ENCODE measurements around the gene NSF.
"Not testable (repeated sequence)": the region's sequence is repeated elsewhere in the genome, so short reads cannot be mapped to it uniquely, and the experiment has no call there.

Gene NSF

DNA sequence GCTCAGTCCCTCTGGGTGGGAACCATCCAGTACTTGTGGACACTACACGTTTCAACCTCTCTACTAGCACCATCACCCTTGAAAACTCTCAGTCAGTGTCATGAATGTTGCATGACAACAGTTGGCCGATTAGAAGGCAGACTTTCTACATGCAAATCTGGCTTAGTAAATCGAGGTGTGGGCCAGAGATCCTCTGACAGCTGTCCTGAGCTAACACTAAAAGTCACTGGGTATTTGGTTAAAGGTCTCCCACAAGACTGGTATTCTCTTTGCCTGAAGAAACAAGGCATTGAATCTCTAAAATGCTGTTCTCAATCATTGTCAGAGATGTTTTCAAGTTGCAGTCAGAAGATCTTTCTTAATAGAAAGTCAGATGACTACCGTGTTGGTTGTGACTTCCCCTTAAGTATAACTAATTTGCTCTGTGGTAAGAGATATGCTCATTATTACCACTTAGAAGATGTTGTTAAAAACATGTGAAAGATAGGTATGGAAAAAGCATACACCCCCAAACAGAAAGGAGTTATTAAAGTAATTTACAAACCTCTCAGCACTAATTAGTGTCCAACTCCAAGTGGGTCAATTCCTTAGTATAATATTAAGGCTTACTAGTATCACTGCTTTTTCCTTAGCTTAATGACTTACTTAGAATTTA lies 165.7 kb downstream of the NSF start:
- in situ Hi-C loops (cut with MboI; ENCODE audit: low sequenced_read_pairs) = no loop called here

DNA sequence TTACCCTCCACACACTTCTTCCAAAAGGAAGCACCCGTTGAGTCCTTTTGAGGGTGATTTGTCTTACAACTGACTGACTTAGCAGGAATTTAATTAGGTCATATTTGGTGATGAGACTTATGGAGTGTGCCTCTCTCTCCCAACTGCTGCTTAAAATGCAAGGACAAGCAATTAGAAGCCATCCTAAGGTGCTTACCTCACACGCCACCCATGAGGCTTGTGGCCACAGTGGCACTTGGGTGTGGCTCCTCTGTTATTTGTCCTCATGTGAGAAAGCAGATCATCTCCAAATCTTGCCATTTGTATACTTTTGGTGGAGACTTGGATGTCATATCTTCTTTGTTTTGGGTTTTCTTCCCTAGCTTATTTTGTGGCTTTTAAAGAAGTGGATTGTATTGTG lies 166.4 kb downstream of the NSF start:
- in situ Hi-C loops (cut with MboI; ENCODE audit: low sequenced_read_pairs) = no loop called here

DNA sequence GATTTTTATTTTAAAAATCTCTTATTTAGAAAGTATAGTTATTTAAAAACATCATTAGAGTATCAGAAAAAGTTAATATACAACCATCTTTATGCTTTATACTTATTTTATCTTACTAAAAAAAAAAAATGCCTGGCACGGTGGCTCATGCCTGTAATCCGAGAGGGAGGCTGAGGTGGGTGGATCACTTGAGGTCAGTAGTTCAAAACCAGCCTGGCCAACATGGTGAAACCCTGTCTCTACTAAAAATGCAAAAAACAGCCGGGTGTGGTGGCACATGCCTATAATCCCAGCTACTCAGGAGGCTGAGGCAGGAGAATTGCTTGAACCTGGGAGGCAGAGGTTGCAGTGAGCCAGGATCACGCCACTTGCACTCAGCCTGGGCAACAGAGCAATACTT lies 167.1 kb downstream of the NSF start:
- in situ Hi-C loops (cut with MboI; ENCODE audit: low sequenced_read_pairs) = not testable (repeated sequence)

DNA sequence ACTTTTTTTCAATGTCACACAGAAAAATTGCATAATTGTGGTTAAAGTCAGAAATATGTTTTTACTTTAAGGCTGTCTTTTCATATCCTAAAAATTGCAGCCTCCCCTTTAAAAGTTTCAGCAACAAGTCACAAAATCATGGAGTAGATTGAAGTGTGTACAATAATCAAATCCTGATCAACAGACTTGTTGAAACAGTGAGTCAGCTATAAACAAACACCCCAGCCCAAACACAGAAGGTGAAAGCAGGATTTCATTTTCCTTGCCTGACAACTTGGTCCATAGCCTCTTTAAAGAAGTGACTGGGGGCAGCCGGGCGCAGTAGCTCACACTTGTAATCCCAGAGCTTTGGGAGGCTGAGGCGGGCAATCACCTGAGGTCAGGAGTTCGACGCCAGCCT lies 168.1 kb downstream of the NSF start:
- in situ Hi-C loops (cut with MboI; ENCODE audit: low sequenced_read_pairs) = no loop called here

DNA sequence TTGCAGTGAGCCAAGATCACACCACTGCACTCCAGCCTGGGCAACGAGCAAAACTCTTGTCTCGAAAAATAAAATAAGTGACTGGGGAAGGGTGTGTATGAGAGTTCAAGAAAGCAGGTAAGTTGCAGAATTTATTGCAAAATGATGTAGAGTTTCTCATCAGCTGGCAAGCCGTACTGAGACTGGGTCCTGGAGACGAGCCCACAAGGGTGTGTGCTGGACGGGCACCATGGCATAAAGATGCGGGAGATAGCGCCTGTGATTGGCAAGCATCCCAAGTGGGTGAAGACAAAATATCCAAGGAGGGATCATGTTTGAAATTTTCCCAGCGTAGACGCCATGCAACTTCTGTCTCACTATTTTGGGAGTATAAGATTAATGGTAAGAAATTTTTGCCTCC lies 168.7 kb downstream of the NSF start:
- in situ Hi-C loops (cut with MboI; ENCODE audit: low sequenced_read_pairs) = no loop called here

DNA sequence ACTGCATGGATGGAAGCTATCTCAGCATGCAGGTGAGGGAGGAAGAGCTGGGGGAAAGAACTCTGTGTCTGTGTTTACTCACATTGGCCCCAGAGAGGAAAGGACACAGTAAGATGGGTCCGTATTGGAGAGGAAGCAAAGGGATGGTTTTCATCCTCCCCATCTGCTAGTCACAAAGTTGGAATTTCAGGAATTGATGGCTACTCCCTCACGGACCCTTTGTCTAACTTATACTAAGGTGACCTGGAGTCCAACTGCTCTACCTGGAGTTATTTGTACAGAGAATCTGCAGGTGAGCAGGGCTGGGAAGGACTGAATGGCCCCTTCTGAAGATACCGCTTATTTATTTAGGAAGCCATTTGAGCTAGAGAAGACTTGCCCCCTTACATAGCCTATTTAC lies 172.9 kb downstream of the NSF start:
- in situ Hi-C loops (cut with MboI; ENCODE audit: low sequenced_read_pairs) = no loop called here

DNA sequence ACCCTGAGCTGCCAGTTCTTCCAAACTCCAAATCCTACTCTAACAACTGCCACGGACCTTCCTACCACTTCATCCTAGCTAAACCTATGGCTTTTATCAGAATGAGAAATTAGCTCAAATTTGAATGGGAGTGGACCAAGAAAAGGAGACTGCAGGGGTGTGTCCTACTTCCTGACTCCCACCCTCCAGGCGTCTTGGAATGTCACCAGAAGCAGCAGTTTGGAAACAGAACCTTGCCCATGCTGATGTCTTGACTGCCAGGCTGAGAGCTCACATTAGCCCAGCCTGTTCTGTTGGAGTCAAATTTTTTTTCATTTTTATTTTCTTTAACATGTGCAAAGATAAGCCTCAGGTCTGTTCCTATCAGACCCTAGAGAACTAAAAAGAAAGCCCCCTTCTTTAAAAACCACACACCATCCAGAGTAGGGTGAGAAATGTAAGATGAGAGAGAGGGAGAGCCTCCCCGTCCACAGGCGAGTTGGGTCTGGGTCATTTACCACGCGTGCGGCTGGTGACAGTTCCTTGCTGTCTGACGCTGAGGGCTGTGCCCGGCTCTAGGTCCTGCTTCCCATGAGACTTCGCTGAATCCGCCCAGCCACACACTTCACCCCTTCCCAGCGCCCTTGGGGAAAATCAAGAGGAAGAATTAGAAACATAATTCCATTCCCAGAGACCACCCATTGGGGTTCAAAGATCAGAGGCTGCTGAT lies 173.7 kb downstream of the NSF start:
- in situ Hi-C loops (cut with MboI; ENCODE audit: low sequenced_read_pairs) = no loop called here

DNA sequence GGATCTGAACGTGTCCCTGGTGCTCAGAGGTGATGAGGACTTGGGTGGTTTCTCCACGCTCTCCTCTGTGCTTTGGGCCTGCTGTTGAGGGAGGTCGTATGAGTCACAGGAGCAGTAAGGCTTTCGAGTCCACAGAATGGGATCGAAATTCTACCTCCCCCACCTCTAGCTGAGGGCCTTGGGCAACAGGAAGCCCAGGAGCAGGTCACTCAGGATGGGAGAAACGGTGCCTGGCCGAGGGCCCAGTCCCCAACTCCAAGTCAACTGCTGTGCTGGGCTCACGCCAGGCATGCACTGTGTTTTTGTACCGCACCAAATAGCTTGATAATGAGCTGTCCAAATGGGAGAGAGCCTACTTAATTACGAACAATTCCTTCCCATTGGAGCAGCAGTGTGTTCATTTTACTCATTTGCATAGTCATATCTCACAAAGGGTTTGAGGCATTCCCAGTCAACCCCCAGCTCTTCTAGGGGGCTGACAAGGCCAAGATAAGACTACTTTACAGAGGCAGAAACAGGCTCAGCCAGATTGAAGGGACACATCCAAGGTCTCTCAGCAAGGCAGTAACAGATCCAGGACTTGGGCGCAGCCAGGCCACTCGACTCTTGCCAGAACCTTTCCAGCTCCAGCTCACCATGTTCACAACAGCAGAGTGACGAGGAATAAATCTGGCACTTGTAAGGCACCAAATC lies 174.4 kb downstream of the NSF start:
- in situ Hi-C loops (cut with MboI; ENCODE audit: low sequenced_read_pairs) = no loop called here

DNA sequence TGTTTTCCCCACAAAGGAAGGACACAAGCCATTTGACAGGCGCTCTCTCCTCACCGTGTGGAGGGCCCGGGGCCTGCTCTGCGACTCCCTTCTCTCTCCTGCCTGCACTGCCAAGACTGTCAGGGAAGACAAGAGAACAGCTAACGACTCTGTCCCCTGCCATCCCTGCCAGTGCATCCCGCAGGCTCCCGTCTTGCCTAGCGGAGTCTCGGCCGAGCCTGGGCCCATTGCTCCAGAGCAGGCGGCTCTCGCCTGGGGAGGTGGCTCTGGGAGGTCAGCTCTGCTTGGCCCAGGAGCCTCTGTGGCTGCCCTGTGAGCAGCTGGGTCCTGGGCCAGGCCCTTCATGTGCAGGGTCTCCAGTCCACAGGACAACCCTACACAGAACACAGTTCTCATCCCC lies 175.0 kb downstream of the NSF start:
- in situ Hi-C loops (cut with MboI; ENCODE audit: low sequenced_read_pairs) = no loop called here

DNA sequence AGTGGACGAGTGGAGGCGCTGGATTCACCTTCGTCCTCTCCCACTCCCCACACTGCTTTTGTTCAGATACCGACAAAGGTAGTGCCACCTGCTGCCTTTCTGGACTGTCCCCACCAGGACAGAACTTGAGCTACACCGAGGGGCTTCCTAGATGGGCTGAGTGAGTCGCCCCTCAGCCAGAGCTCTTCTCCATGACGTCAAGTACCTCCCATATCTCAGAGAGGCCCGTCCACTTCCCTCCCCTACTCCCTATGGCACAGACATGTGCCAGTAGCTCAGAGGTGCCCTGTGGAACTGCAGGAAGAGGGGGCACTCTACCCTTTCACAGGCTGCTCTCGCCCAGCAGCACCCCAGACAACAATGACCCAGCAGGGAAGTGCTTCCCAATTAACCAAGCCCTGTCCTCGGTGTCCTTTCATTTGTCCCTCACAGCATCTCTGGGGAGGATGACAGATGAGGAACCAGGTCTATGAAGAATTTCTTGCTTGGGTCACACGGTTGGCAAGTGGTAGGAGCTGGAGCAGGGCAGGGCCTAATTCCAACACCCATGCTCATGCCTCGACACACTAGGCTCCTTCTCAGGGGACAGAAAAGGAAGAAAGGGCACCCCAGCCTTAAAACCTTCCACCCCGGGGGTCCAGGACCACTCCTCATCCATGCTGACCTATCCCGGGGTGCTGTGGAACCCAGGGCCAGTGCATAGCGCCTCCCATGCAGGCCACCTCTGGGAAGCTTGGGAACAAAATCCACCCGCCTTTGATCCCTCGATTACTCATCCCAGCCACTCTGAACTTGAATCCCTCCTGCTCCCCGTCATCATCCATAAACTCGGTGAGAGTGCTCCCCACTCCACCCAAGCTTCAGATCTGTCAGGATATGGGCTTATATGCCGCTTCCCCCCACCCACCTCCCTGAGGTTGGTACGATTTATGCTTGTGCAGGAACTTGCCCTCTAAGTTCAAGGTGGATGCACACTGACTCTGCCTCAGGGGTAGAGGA lies 176.3 kb downstream of the NSF start:
- in situ Hi-C loops (cut with MboI; ENCODE audit: low sequenced_read_pairs) = no loop called here

DNA sequence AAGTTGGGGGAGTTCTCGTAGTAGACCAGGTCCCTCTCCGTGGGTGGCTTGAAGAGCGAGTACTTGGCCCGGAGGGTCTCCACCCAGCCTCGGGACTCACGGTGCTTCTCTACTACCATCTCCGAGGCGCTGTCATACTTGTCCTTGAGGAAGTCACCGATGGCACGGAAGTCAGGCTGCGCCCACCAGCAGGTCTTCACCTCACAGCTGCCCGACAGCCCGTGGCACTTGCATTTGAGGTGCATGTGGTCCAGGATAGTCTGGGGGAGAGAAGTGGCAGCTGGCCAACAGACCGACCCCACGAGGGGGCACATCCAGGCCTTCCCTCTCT lies 178.0 kb downstream of the NSF start:
- in situ Hi-C loops (cut with MboI; ENCODE audit: low sequenced_read_pairs) = no loop called here

DNA sequence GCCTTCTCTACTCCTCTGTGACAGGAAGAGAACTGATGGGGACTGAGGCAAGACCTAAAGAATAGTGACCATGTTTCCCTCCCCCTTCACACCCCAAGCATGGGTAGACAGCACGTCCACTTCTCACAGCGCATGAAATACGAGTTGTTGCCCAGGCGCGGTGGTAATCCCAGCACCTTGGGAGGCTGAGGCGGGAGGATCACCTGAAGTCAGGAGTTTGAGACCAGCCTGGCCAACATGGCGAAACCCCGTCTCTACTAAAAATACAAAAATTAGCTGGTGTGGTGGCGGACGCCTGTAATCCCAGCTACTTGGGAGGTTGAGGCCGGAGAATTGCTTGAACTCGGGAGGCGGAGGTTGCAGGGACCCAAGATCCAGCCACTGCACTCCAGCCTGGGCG lies 178.4 kb downstream of the NSF start:
- in situ Hi-C loops (cut with MboI; ENCODE audit: low sequenced_read_pairs) = not testable (repeated sequence)

DNA sequence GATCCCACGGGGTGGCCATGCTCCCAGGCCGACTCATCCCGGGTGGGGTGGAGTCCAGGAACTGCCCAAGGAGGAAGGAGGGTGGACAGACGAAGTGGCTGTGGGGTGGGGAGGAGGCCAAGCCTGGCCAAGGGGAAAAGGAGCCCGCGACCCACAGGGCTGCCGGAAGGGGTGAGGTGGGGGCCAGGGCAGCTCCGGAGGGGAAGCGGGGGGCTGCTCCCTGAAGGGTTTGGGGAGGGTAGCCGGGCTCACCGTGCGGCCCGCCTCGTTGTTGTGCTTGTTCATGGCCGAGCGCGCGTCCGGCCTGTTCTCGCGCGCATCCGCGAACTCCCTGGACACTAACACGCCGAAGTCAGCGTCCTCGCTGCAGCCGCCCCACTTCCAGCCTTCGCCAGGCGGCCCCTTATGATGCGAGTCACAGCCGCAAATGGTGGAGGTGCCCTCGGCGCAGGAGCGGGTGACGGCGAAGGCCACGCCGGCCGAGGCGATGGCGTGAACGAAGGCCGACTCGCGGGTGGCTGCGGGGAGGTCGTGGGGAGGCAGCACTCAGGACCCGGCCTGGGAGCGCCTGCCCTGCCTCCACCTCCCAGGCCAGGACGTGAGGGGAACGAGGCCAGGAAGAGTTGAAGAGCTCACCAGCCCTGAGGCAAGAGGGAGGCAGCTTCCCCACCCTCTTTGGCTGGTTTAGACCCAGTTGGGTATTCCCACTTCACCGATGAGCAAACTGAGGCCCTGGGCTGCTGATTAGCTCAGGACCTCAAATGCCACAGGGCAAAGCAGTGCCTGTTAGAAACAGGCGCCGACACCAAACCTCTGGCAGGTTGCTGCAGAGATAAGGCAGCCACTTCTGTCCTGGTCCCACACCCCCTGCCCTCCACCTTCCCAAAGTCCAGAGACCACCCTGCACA lies 179.3 kb downstream of the NSF start:
- in situ Hi-C loops (cut with MboI; ENCODE audit: low sequenced_read_pairs) = no loop called here

DNA sequence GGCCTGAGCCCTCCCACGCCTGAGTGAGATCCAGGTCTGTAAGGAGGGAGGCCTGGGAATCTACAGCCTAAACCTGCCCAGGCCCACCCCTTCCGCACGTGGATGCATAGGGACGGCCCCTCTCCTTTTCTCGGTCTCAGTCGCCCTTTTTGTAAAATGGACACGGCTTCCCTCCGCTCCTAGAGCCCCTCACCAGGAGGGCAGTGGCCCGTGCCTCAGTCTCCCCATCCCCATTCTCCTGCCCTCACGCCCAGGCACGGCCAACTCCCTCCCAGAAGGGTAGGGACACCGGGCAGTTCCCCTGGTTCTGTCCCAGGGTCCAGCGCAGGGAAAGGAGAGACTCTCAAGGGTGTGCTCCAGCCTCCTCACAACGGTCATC lies 180.0 kb downstream of the NSF start:
- in situ Hi-C loops (cut with MboI; ENCODE audit: low sequenced_read_pairs) = no loop called here

DNA sequence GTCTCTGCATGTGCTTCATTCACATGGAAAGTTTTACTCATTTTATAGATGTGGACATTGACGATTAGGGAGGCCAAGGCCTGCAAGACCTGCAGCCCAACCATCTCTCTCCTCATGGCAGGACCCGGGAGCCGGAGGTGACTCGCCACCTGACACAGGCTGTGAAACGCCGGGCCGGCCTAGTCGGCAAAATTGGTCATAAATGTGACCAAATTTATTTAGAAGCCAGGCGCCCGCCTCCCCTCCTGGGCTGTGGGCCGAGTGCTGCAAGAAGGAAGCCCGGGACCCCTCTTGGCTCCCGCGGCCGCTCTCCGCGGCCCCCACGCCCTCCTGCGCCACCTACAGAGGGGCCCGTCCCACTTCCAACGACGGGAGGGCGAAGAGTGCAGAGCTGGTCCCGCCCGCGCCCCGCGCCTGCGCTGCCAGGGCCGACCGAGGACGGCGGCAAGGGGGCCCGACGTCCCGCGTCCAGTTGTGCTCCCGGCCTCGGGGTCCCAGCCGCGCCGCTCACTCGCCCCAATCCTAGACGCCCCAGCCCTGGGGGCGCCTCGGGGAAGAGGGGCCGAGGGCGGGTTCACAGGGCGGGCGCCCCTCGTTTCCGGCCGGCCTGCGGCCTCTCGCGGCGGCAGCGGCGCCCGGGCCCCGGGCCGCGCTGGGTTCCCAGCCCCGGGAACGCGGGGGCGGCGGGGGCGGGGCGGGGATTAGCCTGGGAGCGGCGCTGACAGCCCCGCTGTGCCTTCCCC lies 180.5 kb downstream of the NSF start:
- in situ Hi-C loops (cut with MboI; ENCODE audit: low sequenced_read_pairs) = no loop called here

DNA sequence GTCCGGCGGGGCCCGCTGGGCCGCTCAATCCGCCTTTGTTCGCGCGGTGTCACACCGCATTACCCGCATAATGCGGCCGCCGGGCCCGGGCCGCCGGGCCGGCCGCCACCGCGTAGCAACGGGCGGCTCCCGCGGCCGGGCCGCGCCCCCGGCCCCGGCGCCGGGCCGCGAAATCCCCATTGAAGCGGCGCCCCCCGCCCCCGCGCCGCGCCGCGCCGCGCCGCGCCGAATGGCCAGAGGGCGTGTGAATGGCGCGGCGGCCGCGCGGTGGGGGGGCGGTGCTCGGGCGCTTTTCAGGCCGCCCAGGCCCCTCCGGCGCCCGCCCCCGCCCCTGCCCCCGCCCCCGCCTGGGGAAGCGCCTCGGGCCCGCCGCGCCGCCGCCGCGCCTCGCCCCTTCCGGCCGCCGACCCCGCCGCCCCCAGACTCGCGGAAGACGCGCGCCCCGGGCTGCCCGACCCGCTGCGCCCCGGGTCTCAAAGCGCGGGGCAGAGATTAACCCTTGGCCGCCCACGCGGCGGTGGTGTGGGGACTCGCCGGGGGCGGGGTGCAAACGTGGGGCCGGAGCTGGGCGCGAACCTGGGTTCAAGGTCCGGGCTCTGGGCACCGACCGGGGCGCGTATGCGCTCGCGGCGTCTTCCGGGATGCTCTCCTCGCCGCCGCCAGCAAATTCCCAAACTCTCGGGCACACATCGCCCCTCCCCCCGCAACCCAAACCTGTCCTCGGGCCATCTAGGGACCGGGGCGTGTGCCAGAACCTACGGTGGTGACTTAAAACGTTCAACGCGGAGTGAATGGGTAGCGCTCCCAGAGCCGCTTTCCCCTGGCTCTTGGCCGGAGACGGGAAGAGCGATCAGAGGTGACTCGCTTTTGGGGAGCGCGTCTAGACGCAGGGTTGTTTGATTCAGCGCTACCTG lies 181.3 kb downstream of the NSF start:
- in situ Hi-C loops (cut with MboI; ENCODE audit: low sequenced_read_pairs) = no loop called here

DNA sequence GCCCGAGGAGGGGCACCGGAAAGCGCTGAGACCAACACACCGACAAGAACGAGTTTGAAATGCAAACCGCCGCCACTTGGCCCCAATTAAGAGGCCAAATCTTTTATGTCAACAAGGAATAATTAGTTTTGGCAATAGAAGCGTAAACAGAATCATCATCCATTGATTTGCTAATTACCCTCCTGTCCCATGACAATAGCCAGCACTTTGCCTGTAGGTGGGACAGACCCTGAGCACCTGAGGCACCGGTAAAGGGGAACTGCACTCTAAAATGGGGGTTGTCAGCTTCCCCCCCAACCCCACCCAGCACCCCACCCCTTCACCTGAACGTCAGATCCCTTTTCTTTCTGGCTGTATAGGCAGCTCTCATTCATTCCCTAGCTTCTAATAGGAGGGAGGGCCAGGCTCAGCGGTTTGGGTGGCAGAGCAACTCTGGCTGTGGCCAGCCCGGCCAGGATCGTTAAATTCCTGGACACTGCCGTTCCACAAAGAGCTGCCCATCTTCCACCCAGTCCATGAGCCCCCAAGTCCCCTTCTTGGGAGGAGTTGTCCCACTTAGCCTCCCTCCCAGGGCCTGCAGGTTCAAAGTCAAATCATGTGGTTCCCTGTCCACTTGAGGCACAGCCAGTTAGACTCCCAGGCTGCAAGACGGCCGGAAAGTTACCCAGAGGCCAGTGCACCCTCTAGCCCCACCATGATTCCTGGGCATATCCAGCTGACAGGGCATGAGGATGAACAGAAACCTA lies 182.2 kb downstream of the NSF start:
- in situ Hi-C loops (cut with MboI; ENCODE audit: low sequenced_read_pairs) = no loop called here

DNA sequence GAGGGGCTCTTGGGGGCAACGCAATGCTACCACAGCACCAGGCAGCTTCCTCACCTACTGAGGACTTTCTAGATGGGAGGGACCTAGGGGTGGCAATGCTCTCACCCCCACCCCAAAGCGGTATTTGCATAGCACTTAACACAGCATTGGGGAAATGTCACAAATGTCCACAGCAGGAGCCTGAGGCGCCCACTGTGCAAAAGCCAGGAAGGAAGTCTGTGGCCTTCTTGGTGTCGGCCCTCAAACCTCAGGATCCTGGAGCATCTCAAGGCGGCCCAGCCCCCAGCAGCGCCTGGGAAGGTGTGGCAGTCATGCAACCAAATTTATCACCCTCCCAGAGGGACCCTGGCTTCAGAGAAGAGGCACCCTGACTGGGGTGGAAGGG lies 182.7 kb downstream of the NSF start:
- in situ Hi-C loops (cut with MboI; ENCODE audit: low sequenced_read_pairs) = no loop called here
